ENCODE results near the gene SPECC1L. TPM values are rescaled to one million over a fixed set of nuclear protein-coding genes. Genes with fewer than 3 reads are reported as not detected.

Gene SPECC1L
- total RNA-seq, 4 donors from 2014 or later, result 50.4 to 125 (median 68.0) TPM

- no peak for TF ChIP-seq POLR2AphosphoS5 (IDR thresholded peaks at IDR 0.05)
- no peak for TF ChIP-seq POLR2A (IDR thresholded peaks at IDR 0.05)
- TF ChIP-seq CTCF (IDR thresholded peaks at IDR 0.05), result no peak
- TF ChIP-seq EP300 (IDR thresholded peaks at IDR 0.05; ENCODE audit: low read depth), result no peak
- in situ Hi-C loops (cut with MboI; ENCODE audit: low pct_ligation_motif_present in 1 of 4, low pct_unique_long_range_greater_than_20kb in 1 of 4, low sequenced_read_pairs in 3 of 4), result no loop called here
- peaks cover 13 to 33% (median 22%) of the 10 kb centered on the region in 4 donors for H3K4me1 ChIP-seq
- no peak overlapping the region for H3K4me3 ChIP-seq
- no peak for DNase-seq
- peaks cover 0 to 6% (median 2%) of the 10 kb centered on the region in 4 donors for H3K36me3 ChIP-seq
- H3K9me3 ChIP-seq, result no peaks in the 10 kb centered on the region
- no peak overlapping the region for H3K27ac ChIP-seq
- intact Hi-C loops (cut with DNase I; ENCODE audit: low total_unique reads), result no loop called here
- H3K27me3 ChIP-seq, result no peaks in the 10 kb centered on the region
These were observed 127.8 kb downstream of the SPECC1L start for GRCh38 chr22:24398409-24398808.

- intact Hi-C loops (cut with DNase I; ENCODE audit: low total_unique reads), result loop anchor here (10.0 kb wide), 1 partner anchor 275 kb away; no protein-coding TSS in a partner anchor
- Histone ChIP-seq H3K36me3 (peaks cover 0 to 7% (median 3%) of the 10 kb centered on the region in 4 donors), H3K27me3 (no peaks in the 10 kb centered on the region), H3K4me3 (no peak overlapping the region), H3K9me3 (no peaks in the 10 kb centered on the region), H3K4me1 (peaks cover 13 to 40% (median 26%) of the 10 kb centered on the region in 4 donors), H3K27ac (peak overlapping the region; percentile 18 to 50 (median 44))
- no peak for DNase-seq
- in situ Hi-C loops (cut with MboI; ENCODE audit: low pct_ligation_motif_present in 1 of 4, low pct_unique_long_range_greater_than_20kb in 1 of 4, low sequenced_read_pairs in 3 of 4), result no loop called here
- 45 to 51% methylated on average over 8 of the region's 8 CpGs for WGBS, 2 donors (ENCODE audit: low coverage in 1 of 2)
- TF ChIP-seq EP300 (IDR thresholded peaks at IDR 0.05; ENCODE audit: low read depth), result no peak
- TF ChIP-seq CTCF (IDR thresholded peaks at IDR 0.05), result no peak
- no peak for TF ChIP-seq POLR2AphosphoS5 (IDR thresholded peaks at IDR 0.05)
- TF ChIP-seq POLR2A (IDR thresholded peaks at IDR 0.05), result no peak
These were observed 129.5 kb downstream of the SPECC1L start for GRCh38 chr22:24400034-24400725.

GRCh38 chr22:24400726-24401596, 130.3 kb downstream of the SPECC1L start:
- in situ Hi-C loops (cut with MboI; ENCODE audit: low pct_ligation_motif_present in 1 of 4, low pct_unique_long_range_greater_than_20kb in 1 of 4, low sequenced_read_pairs in 3 of 4) (no loop called here), intact Hi-C loops (cut with DNase I; ENCODE audit: low total_unique reads) (loop anchor here (10.0 kb wide), 1 partner anchor 276 kb away; no protein-coding TSS in a partner anchor)
- peak overlapping the region; percentile 18 to 50 (median 44) for H3K27ac ChIP-seq
- H3K36me3 ChIP-seq, result peaks cover 0 to 11% (median 3%) of the 10 kb centered on the region in 4 donors
- peaks cover 13 to 40% (median 26%) of the 10 kb centered on the region in 4 donors for H3K4me1 ChIP-seq
- 54 to 80% methylated on average over 6 to 9 of the region's 9 CpGs for WGBS, 2 donors (ENCODE audit: low coverage in 1 of 2)
- no peaks in the 10 kb centered on the region for H3K27me3 ChIP-seq
- DNase-seq, result no peak
- H3K9me3 ChIP-seq, result no peaks in the 10 kb centered on the region
- no peak overlapping the region for H3K4me3 ChIP-seq
- TF ChIP-seq POLR2A (IDR thresholded peaks at IDR 0.05), result no peak
- no peak for TF ChIP-seq CTCF (IDR thresholded peaks at IDR 0.05)
- TF ChIP-seq POLR2AphosphoS5 (IDR thresholded peaks at IDR 0.05), result no peak
- TF ChIP-seq EP300 (IDR thresholded peaks at IDR 0.05; ENCODE audit: low read depth), result no peak

GRCh38 chr22:24401931-24402367, 131.3 kb downstream of the SPECC1L start:
- in situ Hi-C loops (cut with MboI; ENCODE audit: low pct_ligation_motif_present in 1 of 4, low pct_unique_long_range_greater_than_20kb in 1 of 4, low sequenced_read_pairs in 3 of 4), result no loop called here
- H3K9me3 ChIP-seq, result no peaks in the 10 kb centered on the region
- H3K27me3 ChIP-seq, result no peaks in the 10 kb centered on the region

More at GRCh38 chr22:24401931-24402367, 131.3 kb downstream of the SPECC1L start:
- DNase-seq, result no peak
- Histone ChIP-seq H3K4me1 (peaks cover 13 to 40% (median 26%) of the 10 kb centered on the region in 4 donors), H3K36me3 (peaks cover 0 to 11% (median 3%) of the 10 kb centered on the region in 4 donors), H3K27ac (peak overlapping the region; percentile 18 to 65 (median 44)), H3K4me3 (no peak overlapping the region)
- TF ChIP-seq POLR2A (IDR thresholded peaks at IDR 0.05) (no peak), CTCF (IDR thresholded peaks at IDR 0.05) (no peak), POLR2AphosphoS5 (IDR thresholded peaks at IDR 0.05) (no peak), EP300 (IDR thresholded peaks at IDR 0.05; ENCODE audit: low read depth) (no peak)
- 83% methylated on average over 5 of the region's 5 CpGs; no CpG with 5 or more reads in 1 of the 2 donors for WGBS, 2 donors (ENCODE audit: low coverage in 1 of 2)
- intact Hi-C loops (cut with DNase I; ENCODE audit: low total_unique reads), result loop anchor here (10.0 kb wide), 1 partner anchor 277 kb away; no protein-coding TSS in a partner anchor
